GM18499 (cell line): ENCODE data around the gene CALCOCO2.
"Not testable (repeated sequence)": the region's sequence is repeated elsewhere in the genome, so short reads cannot be mapped to it uniquely, and the experiment has no call there.

Experiments used
- ATAC-seq: cut with Tn5 transposase; IDR thresholded peaks from one replicate; pipeline ENCODE4 v1.9.1; 2021; ENCODE audit warnings: moderate number of reproducible peaks; ENCODE audit not compliant: insufficient read depth, unreplicated experiment

Gene CALCOCO2

DNA sequence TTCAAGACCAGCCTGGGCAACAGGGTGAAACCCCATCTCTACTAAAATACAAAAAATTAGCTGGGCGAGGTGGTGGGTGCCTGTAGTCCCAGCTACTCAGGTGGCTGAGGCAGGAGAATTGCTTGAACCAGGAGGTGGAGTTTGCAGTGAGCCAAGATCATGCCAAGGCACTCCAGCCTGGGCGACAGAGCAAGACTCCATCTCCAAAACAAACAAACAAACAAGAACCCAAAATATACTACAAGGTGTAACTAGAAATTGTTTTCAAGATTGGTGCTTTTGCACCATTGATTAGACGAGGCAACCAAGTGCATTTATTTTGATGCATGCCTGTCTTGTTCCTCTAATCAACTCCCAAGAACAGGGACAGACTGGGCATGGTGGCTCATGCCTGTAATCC, 41.6 kb downstream of the CALCOCO2 start:
- ATAC-seq, result not testable (repeated sequence)

DNA sequence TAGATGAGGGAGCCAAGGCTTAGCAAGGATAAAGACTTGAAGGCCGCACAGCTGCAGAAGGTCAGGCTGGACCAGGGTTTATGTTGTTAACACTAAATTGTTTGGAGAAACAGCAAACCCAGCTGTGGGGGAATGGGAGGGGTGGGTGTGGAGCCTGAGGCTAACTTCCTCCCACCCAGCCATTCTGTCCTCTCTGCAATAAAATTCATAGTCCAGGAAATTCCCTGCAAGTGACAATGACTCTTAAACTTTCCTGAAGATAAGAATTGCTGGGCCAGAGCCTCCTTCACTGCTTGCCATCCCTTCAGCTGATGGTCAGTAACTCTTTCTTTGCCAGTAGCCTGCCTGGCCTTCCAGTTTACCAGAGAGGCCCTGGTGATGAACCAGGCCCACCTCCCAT, 42.4 kb downstream of the CALCOCO2 start:
- ATAC-seq, result no peak

DNA sequence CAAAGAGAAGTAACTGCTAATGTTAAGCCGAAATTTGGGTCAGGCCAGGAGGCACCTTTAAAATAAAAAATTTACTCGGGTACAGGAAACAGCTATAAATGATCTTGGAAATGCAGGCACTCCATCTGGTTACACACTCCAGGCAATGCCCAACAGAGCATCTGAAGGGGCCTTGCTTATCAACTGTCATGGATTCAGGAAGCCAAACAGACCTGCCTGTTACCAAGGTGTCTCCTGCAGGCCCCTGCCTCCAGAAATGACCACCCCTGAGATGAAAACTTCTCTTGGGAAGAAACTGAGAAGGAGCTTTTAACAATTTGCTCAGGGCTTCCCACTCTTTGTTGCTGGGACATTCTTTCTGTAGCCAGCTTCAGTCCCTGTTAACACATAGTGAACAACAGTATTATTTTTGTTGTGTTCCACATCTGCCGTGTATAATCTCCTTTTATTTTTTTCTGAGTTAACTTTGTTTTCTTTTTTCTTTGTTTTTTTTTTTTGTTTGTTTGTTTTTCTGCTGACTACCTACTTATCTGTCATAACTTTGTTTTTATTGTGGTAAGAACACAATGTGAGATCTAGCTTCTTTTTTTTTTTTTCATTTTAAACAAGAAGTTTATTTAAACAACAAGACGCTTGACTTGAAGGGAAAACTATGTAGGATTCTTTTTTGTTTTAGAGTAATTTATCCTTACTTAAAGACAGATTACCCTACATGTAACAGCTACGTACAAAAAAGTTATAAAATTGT, 43.0 kb downstream of the CALCOCO2 start:
- no peak for ATAC-seq

DNA sequence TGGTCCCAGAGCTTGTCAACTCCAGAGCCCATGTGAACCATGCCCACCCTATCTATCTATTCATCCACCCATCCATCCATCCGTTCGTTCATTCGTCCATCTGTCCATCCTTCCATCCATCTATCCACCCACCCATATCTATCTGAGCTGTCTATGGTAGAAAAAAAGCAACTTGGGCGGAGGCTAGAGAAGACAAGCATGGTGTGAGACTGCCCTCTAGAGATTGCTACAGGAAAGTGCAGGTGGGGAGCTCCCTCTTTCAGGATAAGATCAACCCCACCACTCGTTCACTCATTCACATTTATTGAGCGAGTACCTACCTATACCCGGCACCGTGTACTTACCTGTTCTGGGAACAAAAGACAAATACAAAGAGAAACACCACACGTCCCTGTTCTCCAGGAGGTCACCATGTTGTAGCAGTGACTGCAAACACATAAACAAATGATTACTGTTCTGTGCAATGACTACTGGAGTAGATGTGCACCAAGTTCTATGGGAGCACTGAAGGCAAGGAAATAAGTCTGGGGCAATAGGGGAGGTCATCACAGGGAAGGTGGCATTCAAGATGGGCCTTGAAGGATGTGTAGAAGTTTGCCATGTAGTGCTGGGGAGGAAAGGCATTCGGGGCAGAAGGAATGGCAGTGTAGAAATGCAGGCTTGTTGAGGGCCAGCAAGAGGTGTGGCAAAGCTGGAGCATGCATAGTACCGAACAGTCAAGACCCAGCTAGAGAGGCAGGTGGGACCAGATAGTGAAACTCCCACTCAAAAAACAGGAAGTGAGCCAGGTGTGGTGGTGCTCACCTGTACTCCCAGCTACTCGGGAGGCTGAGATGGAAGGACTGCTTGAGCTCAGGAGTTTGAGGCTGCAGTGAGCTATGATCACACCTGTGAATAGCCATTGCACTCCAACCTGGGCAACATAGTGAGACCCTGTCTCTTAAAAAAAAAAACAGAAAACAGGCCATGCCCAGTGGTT, 48.4 kb downstream of the CALCOCO2 start:
- no peak for ATAC-seq

DNA sequence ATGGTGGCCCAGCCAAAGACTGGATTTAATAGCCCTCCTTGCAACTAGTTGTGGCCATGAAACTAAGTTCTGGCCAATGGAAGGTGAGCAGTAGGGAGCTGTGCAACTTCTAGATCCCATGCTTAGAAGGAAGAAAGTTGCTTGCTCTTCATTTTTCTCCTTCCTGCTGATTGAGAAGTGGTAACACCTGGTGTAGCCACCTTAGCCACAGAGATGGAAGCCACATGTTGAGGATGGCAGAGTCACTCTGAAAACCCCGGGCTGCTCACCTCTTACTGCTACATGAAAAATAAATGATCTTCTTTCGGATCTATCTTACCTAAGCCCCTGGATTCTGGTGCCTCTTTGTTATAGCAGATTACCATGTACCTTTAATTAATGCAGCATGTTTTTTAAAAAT, 51.4 kb downstream of the CALCOCO2 start:
- ATAC-seq, result no peak

DNA sequence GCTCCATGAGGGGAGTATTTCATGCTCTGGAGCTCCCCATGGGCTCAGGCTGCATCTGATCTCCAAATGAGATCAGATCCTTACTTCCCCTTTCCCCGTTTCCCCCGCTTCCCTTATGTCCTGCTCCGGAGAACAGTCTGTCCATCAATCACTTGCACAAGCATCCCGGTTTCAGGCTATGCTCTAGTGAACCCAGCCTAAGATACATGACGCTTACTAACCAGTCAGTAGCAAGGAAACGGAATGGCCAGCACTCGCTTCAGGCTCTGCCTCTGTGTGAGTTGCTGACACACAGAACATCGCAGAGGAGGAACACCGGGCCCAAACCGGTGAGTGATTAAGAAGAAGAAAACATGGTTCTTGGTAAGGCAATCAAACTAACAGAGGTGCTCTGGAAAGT, 52.3 kb downstream of the CALCOCO2 start:
- no peak for ATAC-seq

DNA sequence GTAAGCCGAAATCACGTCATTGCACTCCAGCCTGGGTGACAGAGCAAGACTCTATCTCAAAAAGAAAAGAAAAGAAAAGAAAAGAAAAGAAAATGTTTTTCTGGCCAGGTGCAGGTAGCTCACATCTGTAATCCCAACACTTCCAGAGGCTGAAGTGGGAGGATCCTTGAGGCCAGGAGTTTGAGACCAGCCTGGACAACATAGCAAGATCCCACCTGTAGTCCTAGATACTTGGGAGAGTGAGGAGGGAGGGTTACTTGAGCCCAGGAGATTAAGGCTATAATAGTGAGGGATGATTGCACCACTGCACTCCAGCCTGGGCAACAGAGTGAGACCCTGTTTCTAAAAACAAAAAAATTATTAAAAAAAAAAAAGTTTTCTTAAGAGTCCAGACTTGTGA, 59.3 kb downstream of the CALCOCO2 start:
- ATAC-seq, result no peak

DNA sequence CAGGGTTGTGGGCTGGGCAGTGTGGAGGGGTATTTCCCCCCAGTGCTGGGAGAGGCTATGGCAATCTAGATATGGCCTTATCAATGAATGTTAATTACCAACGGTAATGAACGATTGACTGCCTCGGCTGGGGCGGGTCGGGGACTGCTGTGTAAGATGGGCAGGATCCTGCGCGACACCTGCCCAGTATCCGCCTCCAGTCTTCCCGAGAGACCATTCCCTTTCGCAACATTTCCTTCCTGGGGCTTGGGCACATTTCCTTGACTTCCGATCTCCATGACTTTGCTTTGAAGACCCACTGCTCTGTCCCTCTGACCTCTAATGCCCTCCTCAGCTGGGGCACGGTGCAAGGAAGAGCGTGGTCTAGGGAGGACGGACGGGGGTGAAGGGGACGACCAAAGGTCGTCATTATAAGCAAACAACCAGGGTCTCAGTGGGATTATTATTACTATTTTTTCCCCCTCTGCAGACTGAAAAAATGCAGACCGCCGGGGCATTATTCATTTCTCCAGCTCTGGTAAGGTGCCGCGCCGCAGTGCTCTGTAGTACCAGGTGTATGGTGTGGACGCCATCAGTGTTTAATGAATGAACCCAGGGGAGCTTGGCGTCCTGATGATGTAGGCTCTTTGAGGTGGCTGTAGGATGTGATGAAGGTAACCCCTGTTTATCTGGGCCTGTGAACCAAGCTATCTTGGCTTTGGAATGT, 62.3 kb downstream of the CALCOCO2 start:
- ATAC-seq, result no peak

DNA sequence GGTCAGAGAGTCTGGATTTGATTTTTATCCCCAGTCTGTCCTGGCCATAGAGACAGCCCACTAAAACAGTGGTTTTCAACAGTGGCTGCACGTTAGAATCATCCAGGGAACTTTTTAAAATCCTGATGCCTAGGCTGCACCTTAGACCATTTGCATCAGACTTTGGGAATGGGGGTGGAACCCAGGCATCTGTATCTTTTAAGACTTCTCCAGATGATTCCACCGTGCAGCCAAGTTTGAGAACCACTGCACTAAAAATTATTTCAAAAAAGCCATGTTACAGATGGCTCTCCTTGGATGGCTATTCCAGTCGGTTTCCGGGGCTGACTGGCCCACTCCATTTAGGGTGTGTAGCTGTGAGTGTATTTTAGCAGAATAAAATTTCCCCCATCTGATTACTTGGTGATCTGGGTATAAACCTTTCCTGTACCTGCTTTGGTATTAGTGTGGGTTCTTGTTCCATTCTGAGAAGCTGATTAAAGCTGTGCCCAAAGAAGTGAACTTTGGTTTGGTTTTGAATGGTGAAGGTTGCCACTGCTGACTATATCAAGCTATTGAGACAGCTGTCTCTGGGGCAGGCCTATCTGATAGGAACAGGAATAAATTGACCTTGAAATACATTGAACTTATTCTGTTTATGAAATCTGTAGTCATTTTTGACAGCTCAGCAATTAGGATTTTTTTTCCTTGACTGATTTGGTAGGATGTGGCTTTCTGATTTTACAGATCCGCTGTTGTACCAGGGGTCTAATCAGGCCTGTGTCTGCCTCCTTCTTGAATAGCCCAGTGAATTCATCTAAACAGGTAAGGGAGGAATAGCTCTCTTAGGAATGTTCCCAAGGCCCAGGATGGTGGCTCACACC, 63.0 kb downstream of the CALCOCO2 start:
- no peak for ATAC-seq

DNA sequence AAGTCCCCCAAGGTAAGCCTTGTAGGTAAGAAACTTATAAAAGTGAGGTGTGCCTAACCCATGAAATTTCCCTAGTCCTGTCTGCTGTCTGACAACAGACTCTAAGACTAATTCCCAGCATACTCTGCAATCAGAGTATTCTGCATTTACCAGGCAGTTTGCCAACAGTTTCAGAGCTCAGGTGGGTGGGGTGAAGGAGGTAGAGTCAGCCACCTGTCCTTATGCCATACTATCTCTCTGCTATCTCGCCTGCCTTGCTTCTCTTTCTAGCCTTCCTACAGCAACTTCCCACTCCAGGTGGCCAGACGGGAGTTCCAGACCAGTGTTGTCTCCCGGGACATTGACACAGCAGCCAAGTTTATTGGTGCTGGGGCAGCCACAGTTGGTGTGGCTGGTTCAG, 64.1 kb downstream of the CALCOCO2 start:
- ATAC-seq, result no peak

DNA sequence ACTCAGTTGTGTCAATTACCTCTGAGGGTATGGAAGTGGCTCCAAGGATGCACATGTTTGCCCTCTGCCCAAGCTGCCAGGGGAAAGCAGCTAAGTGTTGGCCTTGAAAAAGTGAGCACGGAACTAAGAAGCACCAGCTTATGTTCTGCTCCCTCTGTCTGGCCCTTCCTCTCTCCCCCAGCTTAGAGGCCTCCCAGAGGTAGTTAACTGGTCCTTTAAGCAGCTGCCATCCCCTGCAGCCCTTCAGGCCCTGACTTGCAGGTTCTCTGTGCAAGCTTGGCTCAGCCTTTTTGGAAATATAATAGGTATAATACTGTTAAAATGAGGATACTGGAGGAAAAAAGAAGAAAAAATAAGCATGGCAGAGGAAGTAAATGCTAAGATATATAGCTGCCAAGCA, 70.4 kb downstream of the CALCOCO2 start:
- ATAC-seq, result no peak

DNA sequence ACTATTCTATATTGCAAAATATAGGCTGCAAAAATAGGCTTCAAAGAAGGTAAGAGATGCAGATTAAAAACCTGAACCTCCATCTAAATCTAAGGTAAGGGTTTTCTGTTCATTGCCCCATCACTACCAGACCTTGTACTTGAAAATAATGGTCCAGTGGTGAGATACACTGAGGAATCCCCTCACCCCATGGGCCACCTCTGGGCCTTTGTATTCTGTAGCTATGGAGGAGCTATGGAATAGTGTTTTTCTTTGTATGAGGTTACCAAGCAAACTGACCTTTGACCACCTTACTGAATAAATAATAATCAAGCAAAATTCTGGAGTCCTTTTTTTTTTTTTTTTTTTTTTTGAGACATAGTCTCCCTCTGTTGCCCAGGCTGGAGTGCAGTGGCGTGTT, 72.6 kb downstream of the CALCOCO2 start:
- no peak for ATAC-seq

DNA sequence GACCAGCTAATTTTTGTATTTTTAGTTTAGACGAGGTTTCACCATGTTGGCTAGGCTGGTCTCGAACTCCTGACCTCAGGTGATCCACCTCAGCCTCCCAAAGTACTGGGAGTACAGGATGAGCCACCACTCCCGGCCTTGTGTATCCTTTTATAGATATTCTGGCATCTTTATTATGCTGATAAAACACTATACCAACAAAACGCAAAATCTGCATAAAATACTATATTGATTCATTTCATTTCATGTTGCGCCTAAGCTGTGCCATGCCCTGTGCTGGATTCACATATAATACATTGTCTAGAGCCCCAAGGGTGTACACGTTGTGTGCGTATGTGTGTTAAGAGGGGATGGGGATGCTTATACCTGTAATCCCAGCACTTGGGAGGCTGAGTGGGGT, 73.6 kb downstream of the CALCOCO2 start:
- ATAC-seq, result no peak

DNA sequence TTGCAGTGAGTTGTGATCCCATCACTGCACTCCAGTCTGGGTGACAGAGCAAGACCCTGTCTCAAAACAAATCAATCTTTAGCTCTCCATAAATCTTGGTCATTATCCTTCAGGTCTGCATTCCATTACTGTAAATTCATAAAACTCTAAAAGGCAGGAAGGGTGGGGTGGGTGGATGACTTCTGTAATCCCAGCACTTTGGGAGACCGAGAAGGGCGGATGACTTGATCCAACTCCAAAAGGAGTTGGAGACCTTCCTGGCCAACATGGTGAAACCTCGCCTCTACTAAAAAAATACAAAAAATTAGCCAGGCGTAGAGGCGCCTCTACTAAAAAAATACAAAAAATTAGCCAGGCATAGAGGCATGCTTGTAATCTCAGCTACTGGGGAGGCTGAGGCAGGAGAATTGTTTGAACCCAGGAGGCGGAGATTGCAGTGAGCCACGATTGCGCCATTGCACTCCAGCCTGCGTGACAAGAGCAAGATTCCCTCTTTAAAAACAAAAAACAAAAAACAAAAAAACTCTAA, 75.2 kb downstream of the CALCOCO2 start:
- ATAC-seq, result no peak

DNA sequence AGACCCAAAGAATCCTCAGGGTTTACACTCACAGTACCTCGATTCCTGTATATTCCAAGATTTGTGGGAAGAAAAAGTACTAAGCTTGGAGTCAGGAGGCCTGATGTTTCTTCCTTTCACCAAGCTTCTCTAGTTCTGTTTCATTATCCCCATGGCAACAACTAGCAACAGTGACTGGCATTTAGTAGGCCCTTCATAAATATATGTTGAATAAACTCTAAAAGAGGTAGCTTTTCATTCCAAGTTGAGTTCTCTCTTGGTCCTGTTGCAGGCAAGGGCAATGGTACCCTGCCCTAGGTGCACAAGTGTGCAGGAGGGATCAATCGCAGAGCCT, 76.8 kb downstream of the CALCOCO2 start:
- no peak for ATAC-seq

DNA sequence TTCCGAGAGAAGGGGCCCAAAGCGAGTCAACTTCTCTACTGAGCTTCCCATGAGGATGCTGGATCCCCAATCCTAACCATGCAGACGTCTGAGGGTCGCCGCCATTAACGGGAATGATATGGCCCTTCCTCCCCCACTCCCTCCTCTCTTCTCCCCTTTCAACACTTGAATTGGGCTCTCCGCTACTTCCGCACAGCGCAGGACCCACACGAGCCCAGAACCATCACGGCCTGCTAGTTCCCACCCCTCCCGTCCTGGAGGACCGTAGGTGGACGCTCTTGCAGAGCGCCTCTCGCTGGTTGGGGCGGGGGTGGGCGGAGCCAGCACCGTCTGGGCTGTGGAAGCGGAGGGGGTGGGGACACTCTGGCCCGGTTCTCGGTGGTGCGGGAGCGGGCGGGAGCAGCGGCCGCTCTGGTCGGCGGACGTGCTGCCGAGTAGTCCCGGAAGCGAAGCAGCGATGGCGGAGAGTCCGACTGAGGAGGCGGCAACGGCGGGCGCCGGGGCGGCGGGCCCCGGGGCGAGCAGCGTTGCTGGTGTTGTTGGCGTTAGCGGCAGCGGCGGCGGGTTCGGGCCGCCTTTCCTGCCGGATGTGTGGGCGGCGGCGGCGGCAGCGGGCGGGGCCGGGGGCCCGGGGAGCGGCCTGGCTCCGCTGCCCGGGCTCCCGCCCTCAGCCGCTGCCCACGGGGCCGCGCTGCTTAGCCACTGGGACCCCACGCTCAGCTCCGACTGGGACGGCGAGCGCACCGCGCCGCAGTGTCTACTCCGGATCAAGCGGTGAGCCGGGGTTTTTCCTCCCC, 77.4 kb downstream of the CALCOCO2 start, which contains the start of gene UBE2Z:
TSS of gene UBE2Z (plus strand) at position 361 of the 797 bp plus-strand sequence. CDS start at position 458, 97 bp downstream.
- peak; percentile 50 for ATAC-seq

DNA sequence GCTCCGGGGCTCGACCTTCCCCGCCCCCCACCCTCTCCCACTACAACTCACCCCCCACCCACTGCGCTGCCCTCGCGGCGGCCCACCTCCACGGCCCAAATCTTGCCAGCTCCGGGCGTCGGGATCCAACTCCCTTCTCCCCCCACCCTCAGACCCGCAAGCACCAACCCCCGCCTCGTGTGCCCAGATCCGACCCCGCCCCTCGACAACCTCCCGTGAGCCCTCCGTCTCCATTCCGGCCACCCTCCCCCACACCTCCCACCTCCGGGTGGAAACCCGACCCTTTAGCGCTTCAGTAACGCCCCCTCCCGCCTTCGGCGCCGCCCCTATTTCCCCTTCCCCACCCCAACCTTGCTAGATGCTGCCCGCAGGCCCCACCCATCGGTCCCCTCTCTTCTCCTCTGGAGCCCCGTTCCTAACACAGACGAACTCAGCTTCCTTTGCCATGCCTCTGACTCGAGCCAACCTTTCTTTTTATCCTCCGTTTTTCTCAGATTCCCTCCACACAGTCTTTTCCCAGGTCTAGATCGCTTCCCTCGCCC, 78.1 kb downstream of the CALCOCO2 start:
- no peak for ATAC-seq

DNA sequence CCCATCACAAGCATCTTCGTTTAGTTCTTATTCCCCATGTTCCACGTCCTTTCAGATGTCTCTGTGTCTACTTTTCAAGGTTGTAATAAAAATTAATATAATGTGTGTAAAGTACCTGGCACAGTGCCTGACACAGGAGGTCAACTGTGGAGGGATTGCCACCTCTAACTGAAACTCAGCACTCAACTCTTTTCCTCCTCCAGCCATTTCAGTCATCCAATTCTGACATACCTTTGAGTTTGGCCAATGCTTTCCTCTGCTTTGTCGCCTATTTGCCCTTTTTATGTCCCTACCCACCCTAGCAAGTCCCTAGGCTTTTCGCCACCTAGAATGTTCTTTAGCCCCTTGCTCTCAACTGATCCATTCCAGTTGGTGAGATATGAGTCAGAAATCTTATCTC, 78.9 kb downstream of the CALCOCO2 start:
- no peak for ATAC-seq

DNA sequence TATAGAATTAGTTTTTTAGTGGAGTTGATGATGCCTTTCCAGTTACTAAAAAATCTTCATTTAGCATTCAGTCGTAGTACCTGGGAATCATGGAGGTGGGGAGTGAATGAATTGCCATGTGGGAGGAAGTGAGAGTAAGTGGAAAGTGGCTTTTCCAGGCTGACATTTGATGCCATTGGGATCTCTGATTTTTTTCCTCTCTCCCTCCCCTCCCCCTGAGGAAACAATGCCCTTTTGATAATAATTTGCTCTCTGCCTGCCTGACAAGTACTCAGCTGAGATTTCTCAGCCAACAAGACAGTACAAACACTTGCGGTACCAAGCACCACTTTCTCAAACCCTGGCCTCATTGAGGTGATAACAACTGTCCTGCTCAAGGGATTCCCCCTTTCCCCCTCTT, 79.5 kb downstream of the CALCOCO2 start:
- no peak for ATAC-seq
